NCI-H2227 (cell line): ENCODE results near the gene PLA2G5.
"Not testable (repeated sequence)": the region's sequence is repeated elsewhere in the genome, so short reads cannot be mapped to it uniquely, and the experiment has no call there.

Source experiments
- DNase-seq: peaks from one replicate; lab custom pipeline; 2025; ENCODE audit not compliant: unreplicated experiment; lab: John Stamatoyannopoulos, UW

PLA2G5 gene

DNA sequence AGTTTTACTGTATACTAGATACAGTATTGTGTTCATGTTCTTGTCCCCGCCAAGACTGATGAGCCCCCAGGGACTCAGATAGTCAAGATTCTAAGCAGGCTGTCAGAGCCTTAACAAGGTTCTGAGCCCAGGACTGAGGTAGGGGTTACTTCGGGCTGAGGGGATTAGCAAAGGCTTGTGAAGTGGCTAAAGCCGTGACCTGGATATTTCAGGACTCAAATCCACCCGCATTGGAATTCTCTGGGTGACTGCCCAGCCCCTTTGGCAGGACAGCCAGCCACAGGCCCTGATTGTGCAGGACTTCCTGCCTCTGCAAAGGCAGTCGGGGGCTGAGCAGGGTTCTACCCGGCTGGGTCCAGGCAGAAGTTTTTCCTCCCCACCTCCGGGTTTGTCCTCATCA is at the start of gene PLA2G5:
PLA2G5 (plus strand) TSS at position 321 of the 400 bp plus-strand sequence. CDS start 14,637 bp downstream, outside the sequence.
- DNase-seq, result no peak

- no peak for DNase-seq
Measured at GRCh38 chr1:20028125-20028524, 41.9 kb upstream of the PLA2G5 start.

GRCh38 chr1:20028726-20029125 is 41.3 kb upstream of the PLA2G5 start:
- DNase-seq, result no peak

GRCh38 chr1:20029178-20029912 is 40.6 kb upstream of the PLA2G5 start:
- DNase-seq, result no peak

- not testable (repeated sequence) for DNase-seq
Measured at GRCh38 chr1:20030436-20031151, 39.4 kb upstream of the PLA2G5 start.

DNA sequence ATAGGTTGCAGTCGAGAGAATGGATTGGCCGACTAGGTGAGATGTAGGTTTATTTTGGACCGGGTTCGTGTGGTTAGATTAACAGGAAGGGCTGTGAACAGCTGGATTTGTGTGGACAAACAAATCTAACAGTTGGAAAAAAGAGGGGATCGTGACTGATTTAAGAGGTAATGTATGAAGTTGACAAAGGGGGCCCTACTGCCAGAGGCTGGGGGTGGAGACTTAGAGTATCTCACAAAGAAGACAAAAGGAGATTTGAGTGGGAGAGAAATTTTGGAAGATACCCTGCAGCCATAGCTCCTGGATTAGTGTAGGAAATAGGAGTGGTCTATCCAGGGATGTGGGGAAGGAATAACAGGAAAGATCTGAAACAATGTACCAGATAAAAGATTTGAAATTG is 38.8 kb upstream of the PLA2G5 start:
- DNase-seq, result no peak

DNA sequence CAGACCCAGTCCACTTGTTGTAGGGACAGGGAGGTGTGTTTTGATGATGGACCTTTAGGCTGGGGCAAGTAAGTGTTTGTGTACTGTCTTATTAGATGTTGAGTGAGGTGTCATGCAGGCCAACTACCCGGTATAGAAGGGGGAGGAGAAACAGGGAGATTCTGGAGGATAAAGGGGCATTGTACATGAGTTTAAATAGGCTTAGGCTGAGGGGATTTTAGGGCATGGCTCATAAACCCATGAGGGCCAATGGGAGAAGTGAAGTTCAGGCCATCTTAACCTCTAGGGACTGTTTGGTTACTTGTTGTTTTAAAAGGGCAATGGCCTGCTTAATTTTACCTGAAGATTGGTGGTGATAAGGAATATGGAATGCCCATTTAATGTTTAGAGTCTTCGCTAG is 38.2 kb upstream of the PLA2G5 start:
- DNase-seq, result no peak

GRCh38 chr1:20032425-20032824 is 37.6 kb upstream of the PLA2G5 start:
- DNase-seq, result no peak

GRCh38 chr1:20033420-20033819 is 36.6 kb upstream of the PLA2G5 start:
- no peak for DNase-seq

DNA sequence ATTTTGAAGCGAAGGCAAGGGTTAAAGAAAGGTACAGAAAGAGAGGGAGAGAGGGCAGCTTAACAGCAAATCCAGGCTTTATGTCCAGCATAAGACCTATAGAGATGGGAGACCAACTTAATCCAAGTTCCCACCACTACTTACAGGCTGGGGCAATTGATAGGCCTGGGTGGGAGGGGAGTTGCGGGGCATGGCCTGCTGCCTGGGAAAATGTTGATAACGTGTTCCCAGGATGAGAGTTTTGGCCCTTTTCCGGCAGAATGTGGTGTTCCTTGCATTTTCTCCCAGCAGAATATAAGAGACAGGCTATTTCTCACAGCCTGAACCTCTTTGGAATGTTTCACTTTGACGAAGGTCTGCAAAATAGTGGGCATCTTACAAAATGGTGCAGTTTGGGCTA is 34.9 kb upstream of the PLA2G5 start:
- no peak for DNase-seq

DNA sequence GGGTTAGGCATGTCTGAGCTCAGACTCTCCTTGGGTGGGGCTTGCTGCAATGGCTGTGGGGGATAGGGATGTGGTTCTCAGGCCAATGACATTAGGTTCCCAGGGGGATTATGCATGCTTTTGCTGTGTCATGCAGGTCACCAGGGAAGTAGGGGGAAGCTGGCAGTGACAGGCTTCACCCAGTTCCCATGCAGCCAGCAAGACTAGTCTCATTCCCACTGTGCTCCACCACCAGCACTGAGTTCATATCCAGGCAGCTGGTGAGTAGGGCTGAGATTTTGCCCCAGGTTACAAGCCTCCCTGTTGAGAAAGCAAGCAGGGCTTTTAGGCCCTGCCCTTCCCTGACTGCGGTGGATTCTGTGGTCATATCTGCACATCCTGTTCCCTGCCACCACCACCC is 32.1 kb upstream of the PLA2G5 start:
- DNase-seq, result no peak

- DNase-seq, result no peak
Measured at GRCh38 chr1:20047096-20047495, 22.9 kb upstream of the PLA2G5 start.

DNA sequence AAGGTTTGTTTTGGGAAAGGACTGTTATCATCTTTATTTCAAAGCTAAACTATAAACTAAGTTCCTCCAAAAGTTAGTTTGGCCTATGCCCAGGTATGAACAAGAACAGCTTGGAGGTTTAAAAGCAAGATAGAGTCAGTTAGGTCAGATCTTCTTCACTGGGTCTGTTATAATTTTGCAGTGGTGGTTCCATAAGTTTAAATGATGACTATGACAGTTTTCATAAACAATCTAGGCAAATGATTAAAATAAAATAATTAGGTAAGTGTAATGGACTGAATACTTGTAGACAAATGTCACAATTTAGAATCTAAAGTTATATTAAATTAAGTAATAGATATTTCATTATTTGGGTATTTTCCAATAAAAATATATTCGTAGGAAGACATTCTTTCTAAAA is 21.4 kb upstream of the PLA2G5 start:
- no peak for DNase-seq

- not testable (repeated sequence) for DNase-seq
Measured at GRCh38 chr1:20049056-20049798, 20.8 kb upstream of the PLA2G5 start.

DNA sequence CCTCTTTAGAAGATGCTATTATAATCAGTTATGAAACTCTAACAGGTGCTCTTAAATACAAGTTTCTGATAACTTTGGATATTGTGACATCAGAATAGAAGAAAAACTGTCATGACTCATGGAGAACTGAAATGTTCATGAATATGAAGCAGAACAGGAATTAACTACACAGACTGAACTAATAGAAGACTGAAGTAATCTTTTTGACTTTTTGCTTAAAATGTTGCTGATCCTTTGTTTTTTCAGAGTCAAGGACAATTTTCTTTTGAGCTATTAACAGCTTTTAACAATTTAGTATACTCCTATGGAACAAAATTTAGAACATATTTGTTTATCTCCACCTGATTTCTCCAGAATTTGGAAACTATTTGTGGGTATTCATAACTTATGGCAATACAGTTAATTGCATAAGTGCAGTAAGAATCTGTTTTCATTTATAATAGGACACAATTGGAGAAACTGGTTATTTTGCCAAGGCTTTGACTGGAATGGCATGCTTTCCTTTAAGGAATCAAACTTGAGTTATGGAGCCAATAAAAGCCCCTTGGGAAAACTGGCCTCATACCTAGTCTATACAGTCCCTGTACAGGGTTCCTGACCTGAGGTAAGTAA is 18.7 kb upstream of the PLA2G5 start:
- no peak for DNase-seq

DNA sequence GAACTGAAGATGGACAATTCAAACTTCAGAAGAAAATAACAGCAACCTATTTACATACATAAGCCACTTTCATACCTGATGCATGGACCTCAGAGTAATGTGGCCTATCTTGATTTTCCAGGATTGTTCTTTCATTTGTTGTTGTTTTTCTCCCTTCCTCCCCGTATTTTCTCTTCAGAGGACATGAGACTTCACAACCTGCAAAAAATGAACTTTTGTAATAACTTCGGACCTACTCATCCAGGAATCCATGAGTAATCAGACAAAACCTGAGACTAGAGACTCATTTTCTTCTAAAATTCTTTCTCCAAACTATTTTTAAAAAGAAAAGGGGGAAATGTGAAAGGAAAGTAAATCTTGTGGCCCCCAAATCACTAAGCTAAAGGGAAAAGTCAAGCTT is 17.6 kb upstream of the PLA2G5 start:
- DNase-seq, result no peak

DNA sequence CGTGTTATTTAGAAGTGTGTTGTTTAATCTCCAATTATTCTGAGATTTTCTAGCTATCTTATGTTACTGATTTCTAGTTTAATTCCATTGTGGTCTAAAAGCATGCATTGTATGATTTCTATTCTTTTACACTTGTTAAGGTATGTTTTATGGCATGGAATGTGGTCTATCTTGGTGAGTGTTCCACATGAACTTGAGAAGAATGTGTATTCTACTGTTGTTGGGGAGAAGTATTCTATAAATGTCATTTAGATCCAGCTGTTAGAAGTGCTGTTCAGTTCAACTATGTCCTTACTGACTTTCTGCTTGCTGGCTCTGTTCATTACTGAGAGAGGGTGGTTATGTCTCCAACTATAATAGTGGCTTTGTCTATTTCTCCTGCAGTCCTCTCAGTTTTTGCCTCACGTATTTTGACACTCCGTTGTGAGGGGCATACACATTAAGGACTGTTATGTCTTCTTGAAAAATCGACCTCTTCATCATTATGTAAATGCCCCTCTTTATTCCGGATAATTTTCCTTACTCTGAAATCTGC is 12.0 kb upstream of the PLA2G5 start:
- no peak for DNase-seq

DNA sequence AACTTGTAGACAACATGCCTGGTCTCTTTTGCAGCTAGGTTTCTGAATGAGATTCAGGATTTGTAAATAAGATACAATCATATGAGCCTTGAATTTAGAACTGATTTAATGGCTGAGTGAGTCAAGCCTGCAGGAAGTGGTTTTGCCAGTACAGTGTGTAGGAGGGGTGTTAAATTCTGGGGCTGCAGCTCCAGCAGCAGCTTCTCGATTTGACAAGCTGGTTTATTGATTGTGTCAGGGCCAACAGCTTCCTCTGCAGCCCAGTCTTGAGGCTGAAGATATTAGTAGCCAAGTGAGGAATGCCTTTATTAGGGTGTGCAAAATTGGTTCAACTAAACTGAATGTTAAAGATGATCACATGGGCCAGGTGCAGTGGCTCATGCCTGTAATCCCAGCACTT is 11.5 kb upstream of the PLA2G5 start:
- DNase-seq, result no peak

- DNase-seq, result no peak
Measured at GRCh38 chr1:20059847-20060246, 10.1 kb upstream of the PLA2G5 start.

GRCh38 chr1:20060791-20061190 is 9.2 kb upstream of the PLA2G5 start:
- DNase-seq, result not testable (repeated sequence)

GRCh38 chr1:20061866-20062265 is 8.1 kb upstream of the PLA2G5 start:
- DNase-seq, result no peak
